Activated naive CD4-positive, alpha-beta T cell treated with Interleukin-2 at 50 U/mL for 16 hours (primary cell): ENCODE data around the gene SEMA4C.
A peak's percentile ranks its signal among the peaks of the same experiment; 100 is the strongest.

ENCODE experiments used
- DNase-seq: peaks from one replicate; pipeline ENCODE4 v3.0.0-alpha.2; 2020

The SEMA4C gene

DNA sequence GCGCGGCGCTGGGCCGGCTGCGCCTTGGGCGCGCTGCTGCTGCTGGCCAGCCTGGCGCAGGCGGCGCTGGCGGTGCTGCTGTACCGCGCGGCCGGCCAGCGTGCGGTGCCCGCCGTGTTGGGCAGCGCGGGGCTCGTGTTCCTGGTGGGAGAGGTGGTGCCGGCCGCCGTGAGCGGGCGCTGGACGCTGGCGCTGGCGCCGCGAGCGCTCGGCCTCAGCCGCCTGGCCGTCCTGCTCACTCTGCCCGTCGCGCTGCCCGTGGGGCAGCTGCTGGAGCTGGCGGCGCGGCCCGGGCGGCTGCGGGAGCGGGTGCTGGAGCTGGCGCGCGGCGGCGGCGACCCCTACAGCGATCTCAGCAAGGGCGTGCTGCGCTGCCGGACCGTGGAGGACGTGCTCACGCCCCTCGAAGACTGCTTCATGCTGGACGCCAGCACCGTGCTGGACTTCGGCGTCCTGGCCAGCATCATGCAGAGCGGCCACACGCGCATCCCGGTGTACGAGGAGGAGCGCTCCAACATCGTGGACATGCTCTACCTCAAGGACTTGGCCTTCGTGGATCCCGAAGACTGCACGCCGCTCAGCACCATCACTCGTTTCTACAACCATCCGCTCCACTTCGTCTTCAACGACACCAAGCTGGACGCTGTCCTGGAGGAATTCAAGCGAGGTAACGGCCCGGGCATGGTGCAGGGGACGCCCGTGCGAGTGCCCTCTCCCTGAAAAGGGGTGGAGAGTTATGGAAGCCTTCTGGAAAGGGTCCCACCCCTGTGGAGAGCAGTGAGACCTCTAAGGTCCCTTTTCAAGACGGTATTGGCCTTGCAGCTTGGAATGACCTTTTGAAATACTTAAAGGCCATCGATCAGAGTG, 52.8 kb downstream of the SEMA4C start:
- DNase-seq: no peak

- DNase-seq: peak; percentile 97
Observed at GRCh38 chr2:96816127-96816835, 53.6 kb downstream of the SEMA4C start, which contains the start of gene CNNM3. TSS of gene CNNM3 (plus strand) at chr2:96816268. CDS start at chr2:96816278, 10 bp downstream.

DNA sequence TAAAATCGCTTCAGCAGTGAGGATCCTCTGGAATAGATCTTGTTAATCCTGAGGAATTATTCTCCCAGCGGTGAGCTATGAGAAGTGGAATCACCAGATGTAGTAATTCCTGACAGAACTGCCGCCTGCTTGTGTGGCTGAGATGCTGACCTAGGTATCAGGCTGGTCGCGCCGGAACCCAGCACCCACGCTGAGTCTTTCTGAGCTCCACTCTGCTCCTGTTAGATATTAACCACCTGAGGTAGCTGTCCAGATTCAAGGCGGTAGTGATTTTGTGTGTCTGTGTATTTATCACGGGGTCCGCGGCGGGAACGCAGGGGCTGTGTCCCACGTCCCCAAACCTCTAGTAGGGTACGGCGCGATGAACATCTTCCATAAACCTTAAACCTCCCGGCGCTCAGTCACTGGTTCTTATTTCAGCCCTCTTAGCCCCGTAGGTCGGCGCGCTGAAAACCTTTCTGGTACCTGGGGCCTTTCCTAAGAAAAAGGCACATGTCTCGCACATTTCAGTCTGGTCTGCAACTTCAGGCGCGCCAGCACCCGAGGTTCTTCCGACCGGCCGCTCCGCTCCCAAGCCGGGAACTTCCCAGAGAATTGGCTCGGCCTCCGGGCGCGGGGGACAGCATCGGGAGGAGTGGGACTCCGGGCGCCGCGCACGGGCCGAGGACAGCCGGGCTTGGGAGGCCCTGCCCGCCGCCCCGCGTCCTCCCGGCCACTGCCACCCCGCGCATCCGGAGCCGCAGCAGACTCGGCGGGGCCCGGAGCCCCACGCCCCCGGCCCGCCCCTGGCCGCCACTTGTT, 54.4 kb downstream of the SEMA4C start:
- DNase-seq: peak; percentile 32

DNA sequence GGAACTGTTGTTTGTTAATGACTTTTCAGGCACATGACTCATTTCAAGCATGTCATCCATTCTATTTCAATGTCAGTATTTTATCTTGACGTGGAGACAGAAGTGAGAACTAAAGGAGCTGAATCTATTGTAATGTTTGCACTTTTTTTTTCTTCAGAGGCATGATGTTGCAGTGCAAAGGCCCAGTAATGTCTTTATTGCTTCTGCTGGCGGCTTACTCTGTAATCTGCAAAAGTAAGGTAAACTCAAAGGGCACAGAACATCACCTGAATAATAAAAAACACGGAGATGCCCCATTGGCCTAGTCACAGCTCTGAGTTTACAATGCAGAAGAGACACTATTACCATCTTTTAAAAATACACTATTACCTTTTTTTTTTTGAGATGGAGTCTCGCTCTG, 56.2 kb downstream of the SEMA4C start:
- no peak for DNase-seq

GRCh38 chr2:96811917-96812316, 58.0 kb downstream of the SEMA4C start:
- no peak for DNase-seq

DNA sequence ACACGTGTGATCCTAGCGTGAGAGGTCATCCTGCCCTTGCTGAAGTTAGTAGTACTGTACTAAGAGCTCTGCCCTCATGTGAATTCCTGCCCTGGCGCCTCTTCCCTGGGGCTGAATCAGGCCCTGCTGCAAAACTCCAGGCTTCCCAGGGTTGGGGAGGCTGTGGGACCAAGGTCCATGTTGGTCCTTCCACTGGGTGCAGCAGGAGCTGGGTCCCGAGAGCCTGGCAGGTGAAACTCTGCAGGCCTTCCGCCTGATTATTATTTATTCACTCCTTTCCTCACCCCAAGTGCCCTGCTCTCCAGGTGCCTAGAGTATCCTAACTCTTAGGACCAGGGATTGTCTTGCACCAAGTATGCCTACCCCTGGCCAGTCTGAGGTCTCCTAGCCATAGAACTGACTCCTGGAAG, 59.1 kb downstream of the SEMA4C start:
- DNase-seq: no peak

GRCh38 chr2:96809951-96810782, 59.7 kb downstream of the SEMA4C start:
- DNase-seq: no peak
